Measurements from ENCODE around the gene MYO7B. TPM values are rescaled to one million over a fixed set of nuclear protein-coding genes. Genes with fewer than 3 reads are reported as not detected.

MYO7B gene
- total and polyA plus RNA-seq, 9 of the 15 experiments (the other 6 are each of a cell fraction or from before 2014, with no cell fraction given), result 0.08 TPM; not detected in 8

DNA sequence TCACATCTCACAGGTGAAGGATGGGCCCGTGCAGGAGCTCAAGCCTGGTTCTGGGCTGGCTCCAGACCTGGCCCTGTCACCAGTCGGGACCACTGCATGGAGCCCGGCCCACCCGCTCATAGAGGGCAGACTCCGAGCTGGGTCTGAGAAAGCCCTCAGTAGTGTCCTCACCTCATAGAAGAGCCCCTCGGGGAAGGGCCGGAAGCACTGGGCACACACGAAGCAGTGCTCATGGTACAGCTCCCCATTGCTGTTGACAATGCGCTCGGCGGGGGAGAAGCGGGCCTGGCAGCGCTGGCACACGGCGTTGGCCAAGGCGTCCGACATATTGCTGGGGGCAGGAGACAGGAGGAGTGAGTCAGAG, 121.7 kb downstream of the MYO7B start (continued):
- TF ChIP-seq NCOA1 (IDR thresholded peaks at IDR 0.05; ENCODE audit: low read depth), result no peak
- no peak for TF ChIP-seq ZFPM2 (CRISPR knock-in tag; IDR thresholded peaks at IDR 0.05)
- TF ChIP-seq CREBBP (IDR thresholded peaks at IDR 0.05; ENCODE audit: low read depth, low read length), result no peak
- TF ChIP-seq, protein P1, sequence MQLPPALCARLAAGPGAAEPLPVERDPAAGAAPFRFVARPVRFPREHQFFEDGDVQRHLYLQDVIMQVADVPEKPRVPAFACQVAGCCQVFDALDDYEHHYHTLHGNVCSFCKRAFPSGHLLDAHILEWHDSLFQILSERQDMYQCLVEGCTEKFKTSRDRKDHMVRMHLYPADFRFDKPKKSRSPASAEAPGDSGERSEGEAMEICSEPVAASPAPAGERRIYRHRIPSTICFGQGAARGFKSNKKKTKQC (CRISPR knock-in tag; IDR thresholded peaks at IDR 0.05), result no peak
- no peak for TF ChIP-seq BDP1 (IDR thresholded peaks at IDR 0.05; ENCODE audit: insufficient read depth, insufficient read length)

DNA sequence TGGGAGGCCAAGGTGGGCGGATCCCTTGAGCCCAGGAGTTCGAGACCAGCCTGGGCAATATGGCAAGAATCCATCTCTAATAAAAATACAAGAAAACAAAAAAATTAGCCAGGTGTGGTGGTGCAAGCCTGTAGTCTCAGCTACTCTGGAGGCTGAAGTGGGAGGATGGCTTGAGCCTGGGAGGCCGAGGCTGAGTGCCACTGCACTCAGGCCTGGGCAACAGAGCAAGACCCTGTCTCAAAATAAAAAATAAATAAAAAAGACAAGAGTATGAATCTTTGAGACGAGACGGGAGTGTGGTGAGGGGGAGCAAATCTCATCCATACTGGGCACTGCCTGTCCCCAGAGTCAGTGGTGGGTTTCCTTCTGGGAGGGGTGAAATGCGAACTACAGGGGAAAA, 122.7 kb downstream of the MYO7B start:
- Histone ChIP-seq H3K79me2 (ENCODE audit: control insufficient read depth, insufficient read depth, low read length) (no peaks in the 10 kb centered on the region), H3K9me3 (replicated peaks; ENCODE audit: control insufficient read depth, insufficient read depth, low read depth, low read length) (no peaks in the 10 kb centered on the region; the same call in 1 of the 2 replicates), H3K27ac (ENCODE audit: extremely low read depth, low read depth, low read length) (no peak overlapping the region), H3K9ac (ENCODE audit: insufficient read depth in 1 of 2, low read depth in 2 of 2, low read length in 2 of 2) (no peak overlapping the region), H4K20me1 (replicated peaks; ENCODE audit: control insufficient read depth, insufficient read depth, low read length) (peaks cover 8% of the 10 kb centered on the region), H3K27me3 (ENCODE audit: control insufficient read depth in 2 of 2, insufficient read depth in 2 of 2, low read length in 2 of 2) (peaks cover 36 to 69% of the 10 kb centered on the region in 2 experiments), H3K4me2 (ENCODE audit: insufficient read depth, low read length) (no peak overlapping the region), H3K9me1 (ENCODE audit: control insufficient read depth, insufficient read depth, low read length) (no peaks in the 10 kb centered on the region), H3K4me3 (no peak overlapping the region), H2AFZ (ENCODE audit: low read depth, low read length) (no peak overlapping the region), H3K36me3 (ENCODE audit: control insufficient read depth, insufficient read depth, low read length) (no peaks in the 10 kb centered on the region), H3K4me1 (replicated peaks in 1 of 2; ENCODE audit: control insufficient read depth in 2 of 2, insufficient read depth in 2 of 2, low read length in 2 of 2) (peaks cover 2 to 11% of the 10 kb centered on the region in 2 experiments; a peak in 3 of 5 replicates)
- ATAC-seq (no peak), DNase-seq (ENCODE audit: extremely low read depth in 1 of 4, low spot score in 3 of 4) (no peak), FAIRE-seq (peak; percentile 61)
- POLR2A ChIA-PET, result no interaction called here
- in situ Hi-C loops (cut with MboI) (no loop called here), intact Hi-C loops (cut with micrococcal nuclease) (no loop called here)
- CTCF ChIA-PET (ENCODE audit: low intra/inter-chr PET ratio), result no interaction called here
- TF ChIP-seq ZNF121 (CRISPR knock-in tag; conservative IDR thresholded peaks at IDR 0.05) (peak; percentile 56), TCF7 (IDR thresholded peaks at IDR 0.05; ENCODE audit: borderline replicate concordance) (no peak)
- no TSS peak for BruUV-seq (replicated peaks)
- 15% methylated on average over 6 of the region's 6 CpGs for WGBS (ENCODE audit: insufficient coverage, low coverage, missing lambda C conversion rate)

Data from K562 (cell line).